Astrocyte (in vitro differentiated cells and primary cell): Measurements from ENCODE around the gene PDE6B. TPM values are rescaled to one million over a fixed set of nuclear protein-coding genes. Genes with fewer than 3 reads are reported as not detected.
"Not testable (repeated sequence)": the region's sequence is repeated elsewhere in the genome, so short reads cannot be mapped to it uniquely, and the experiment has no call there.

Experiments
- DNase-seq: peaks from one replicate; pipeline ENCODE4 v3.0.0-alpha.2; 2010; ENCODE audit warnings: low read depth
- FAIRE-seq: peaks from 2 replicates; lab custom pipeline; 2011; peaks lifted over from hg19 to GRCh38; lab: Jason Lieb, UNC
- H2AFZ ChIP-seq: 2 replicates; pipeline ENCODE4 v1.6.0; 2012; ENCODE audit warnings: low read depth, low read length, inconsistent platforms
- H3K27ac ChIP-seq: 2 replicates; pipeline ENCODE4 v1.5.1; 2011; ENCODE audit warnings: low read depth, low read length, inconsistent platforms
- H3K27me3 ChIP-seq: 2 replicates; pipeline ENCODE4 v1.6.0; 2011; ENCODE audit warnings: low read length, inconsistent platforms; ENCODE audit not compliant: insufficient read depth
- H3K36me3 ChIP-seq: 2 replicates; pipeline ENCODE4 v1.5.1; 2011; ENCODE audit warnings: low read length, inconsistent platforms; ENCODE audit not compliant: insufficient read depth
- H3K4me1 ChIP-seq: 2 replicates; pipeline ENCODE4 v1.5.1; 2011; ENCODE audit warnings: low read length, inconsistent platforms; ENCODE audit not compliant: insufficient read depth
- H3K4me2 ChIP-seq: 2 replicates; pipeline ENCODE4 v1.6.0; 2012; ENCODE audit warnings: low read length, inconsistent platforms
- H3K4me3 ChIP-seq: 2 replicates; pipeline ENCODE4 v1.5.1; 2011; ENCODE audit warnings: low read depth, mild to moderate bottlenecking, low read length, inconsistent platforms; ENCODE audit not compliant: insufficient read depth
- H3K79me2 ChIP-seq: 2 replicates; pipeline ENCODE4 v1.6.0; 2012; ENCODE audit warnings: mild to moderate bottlenecking, low read length, inconsistent platforms; ENCODE audit not compliant: insufficient read depth
- H3K9ac ChIP-seq: 2 replicates; pipeline ENCODE4 v1.6.0; 2012; ENCODE audit warnings: mild to moderate bottlenecking, low read length, inconsistent platforms
- H3K9me3 ChIP-seq: 2 replicates; pipeline ENCODE4 v1.5.1; 2012; ENCODE audit warnings: low read depth, mild to moderate bottlenecking, low read length, inconsistent platforms; ENCODE audit not compliant: insufficient read depth
- H4K20me1 ChIP-seq: 2 replicates; pipeline ENCODE4 v1.6.0; 2012; ENCODE audit warnings: low read length, inconsistent platforms; ENCODE audit not compliant: insufficient read depth
- H3K27ac Mint-ChIP-seq: one replicate; pipeline ENCODE4 v1.8.0; 2021; ENCODE audit warnings: mild to moderate bottlenecking, mixed read lengths; ENCODE audit not compliant: unreplicated experiment
- H3K27me3 Mint-ChIP-seq: one replicate; pipeline ENCODE4 v1.8.0; 2021; ENCODE audit warnings: low read depth, mixed read lengths; ENCODE audit not compliant: unreplicated experiment
- H3K36me3 Mint-ChIP-seq: one replicate; pipeline ENCODE4 v1.8.0; 2021; ENCODE audit warnings: low read depth, mixed read lengths; ENCODE audit not compliant: unreplicated experiment
- H3K4me1 Mint-ChIP-seq: one replicate; pipeline ENCODE4 v1.8.0; 2021; ENCODE audit warnings: low read depth, mixed read lengths; ENCODE audit not compliant: unreplicated experiment
- H3K4me3 Mint-ChIP-seq: one replicate; pipeline ENCODE4 v1.8.0; 2021; ENCODE audit warnings: mild to moderate bottlenecking, moderate library complexity, mixed read lengths; ENCODE audit not compliant: unreplicated experiment
- H3K9me3 Mint-ChIP-seq: one replicate; pipeline ENCODE4 v1.8.0; 2021; ENCODE audit warnings: mild to moderate bottlenecking, mixed read lengths; ENCODE audit not compliant: unreplicated experiment
- CTCF ChIP-seq: IDR thresholded peaks from 2 replicates; pipeline ENCODE4 v1.5.1; 2011; ENCODE audit warnings: low read depth, mild to moderate bottlenecking, inconsistent platforms, low read length, moderate library complexity; ENCODE audit not compliant: insufficient read depth
- EZH2 ChIP-seq: IDR thresholded peaks from 2 replicates; pipeline ENCODE4 v1.6.1; 2012; ENCODE audit warnings: mild to moderate bottlenecking, low read length, inconsistent platforms; ENCODE audit not compliant: insufficient read depth
- total RNA-seq: library from RNA; stranded (reverse); gene quantifications from 2 replicates; pipeline ENCODE4 v1.2.1, GENCODE V29; 2021

The PDE6B gene
- total RNA-seq, 1 donor from 2014 or later, result 2.8 TPM

- peaks cover 13% of the 10 kb centered on the region for H3K4me1 Mint-ChIP-seq
- no peak for FAIRE-seq
These were observed 80.1 kb downstream of the PDE6B start, which contains the start of gene PCGF3 for GRCh38 chr4:705278-706082. TSS of gene PCGF3 (plus strand) at chr4:705832. CDS start at chr4:733681, 27,849 bp downstream.

GRCh38 chr4:706083-706633, 80.8 kb downstream of the PDE6B start:
- not testable (repeated sequence) for H3K36me3 Mint-ChIP-seq, H3K27me3 ChIP-seq, H3K36me3 ChIP-seq, FAIRE-seq, H3K27me3 Mint-ChIP-seq, H3K9me3 ChIP-seq, DNase-seq, H3K27ac Mint-ChIP-seq, H3K9me3 Mint-ChIP-seq
- H3K4me1 Mint-ChIP-seq, result peaks cover 13% of the 10 kb centered on the region
- H3K4me3 Mint-ChIP-seq, result peak overlapping the region; percentile 20
- Histone ChIP-seq H3K79me2 (peaks cover 50% of the 10 kb centered on the region), H3K4me2 (peak overlapping the region; percentile 86), H3K4me3 (peak overlapping the region; percentile 90), H3K9ac (peak overlapping the region; percentile 98), H3K27ac (peak overlapping the region; percentile 89), H2AFZ (peak overlapping the region; percentile 60), H3K4me1 (peaks cover 10% of the 10 kb centered on the region), H4K20me1 (peaks cover 40% of the 10 kb centered on the region)

More at GRCh38 chr4:705278-706082, 80.1 kb downstream of the PDE6B start, which contains the start of gene PCGF3:
- Histone ChIP-seq H2AFZ (peak within 1 kb of the TSS; percentile 60), H3K9me3 (no peaks in the 10 kb centered on the region), H3K27me3 (no peaks in the 10 kb centered on the region), H3K27ac (peak within 1 kb of the TSS; percentile 89), H3K4me2 (peak within 1 kb of the TSS; percentile 94), H4K20me1 (peaks cover 33% of the 10 kb centered on the region), H3K4me3 (peak within 1 kb of the TSS; percentile 90), H3K9ac (peak within 1 kb of the TSS; percentile 98), H3K4me1 (peaks cover 10% of the 10 kb centered on the region), H3K36me3 (peaks cover 2% of the 10 kb centered on the region), H3K79me2 (peaks cover 43% of the 10 kb centered on the region)
- Mint-ChIP-seq H3K4me3 (peak within 1 kb of the TSS; percentile 74), H3K27ac (no peak within 1 kb of the TSS), H3K27me3 (peaks cover 3% of the 10 kb centered on the region), H3K9me3 (peaks cover 2% of the 10 kb centered on the region), H3K36me3 (peaks cover 3% of the 10 kb centered on the region)
- no peak for TF ChIP-seq CTCF
- no peak for TF ChIP-seq EZH2
- DNase-seq, result peak; percentile 81

- peaks cover 57% of the 10 kb centered on the region for H3K79me2 ChIP-seq
- Mint-ChIP-seq H3K27ac (no peak overlapping the region), H3K36me3 (peaks cover 5% of the 10 kb centered on the region), H3K9me3 (no peaks in the 10 kb centered on the region), H3K27me3 (peaks cover 3% of the 10 kb centered on the region), H3K4me1 (peaks cover 13% of the 10 kb centered on the region), H3K4me3 (no peak overlapping the region)
- H3K4me2 ChIP-seq, result peak overlapping the region; percentile 86
- H3K27ac ChIP-seq, result no peak overlapping the region
- no peak for TF ChIP-seq EZH2
- no peak for TF ChIP-seq CTCF
- DNase-seq (no peak), FAIRE-seq (no peak)
- H2AFZ ChIP-seq, result no peak overlapping the region
- no peaks in the 10 kb centered on the region for H3K27me3 ChIP-seq
- peaks cover 42% of the 10 kb centered on the region for H4K20me1 ChIP-seq
- H3K36me3 ChIP-seq, result peaks cover 2% of the 10 kb centered on the region
- H3K4me1 ChIP-seq, result peaks cover 10% of the 10 kb centered on the region
- H3K9ac ChIP-seq, result peak overlapping the region; percentile 98
- H3K4me3 ChIP-seq, result peak overlapping the region; percentile 90
- no peaks in the 10 kb centered on the region for H3K9me3 ChIP-seq
These were observed 81.6 kb downstream of the PDE6B start for GRCh38 chr4:706834-707598.
